HFFc6 (cell line): ENCODE results near the gene WNK3. TPM values are rescaled to one million over a fixed set of nuclear protein-coding genes. Genes with fewer than 3 reads are reported as not detected.

Source experiments
- DNase-seq: peaks from one replicate; pipeline ENCODE4 v3.0.0-alpha.2; 2018
- H3K27ac Mint-ChIP-seq: 2 replicates; pipeline ENCODE4 v1.8.0; 2020; ENCODE audit warnings: mild to moderate bottlenecking, mixed read lengths
- H3K27me3 Mint-ChIP-seq: 2 replicates; pipeline ENCODE4 v1.8.0; 2021; ENCODE audit warnings: mild to moderate bottlenecking, moderate library complexity, mixed read lengths; ENCODE audit not compliant: insufficient read depth
- H3K36me3 Mint-ChIP-seq: 2 replicates; pipeline ENCODE4 v1.8.0; 2021; ENCODE audit warnings: low read depth, mixed read lengths
- H3K4me1 Mint-ChIP-seq: 2 replicates; pipeline ENCODE4 v1.8.0; 2020; ENCODE audit warnings: low read depth, mixed read lengths
- H3K4me3 Mint-ChIP-seq: 2 replicates; pipeline ENCODE4 v1.8.0; 2020; ENCODE audit warnings: mild to moderate bottlenecking, moderate library complexity, mixed read lengths
- H3K9me3 Mint-ChIP-seq: 2 replicates; pipeline ENCODE4 v1.8.0; 2020; ENCODE audit warnings: mild to moderate bottlenecking, mixed read lengths
- CTCF ChIP-seq: fragments of 200-600 bp; sonication (generic); IDR thresholded peaks from 2 replicates; pipeline ENCODE4 v1.5.0; 2021; ENCODE audit warnings: antibody characterized with exemption, mild to moderate bottlenecking
- total RNA-seq, 6 experiments: library from RNA; stranded (reverse); fragmentation: NEBNext Ultra II Directional; extraction: Animal tissue kit (Norgen Biotek cat#: 25700); gene quantifications; 2 replicates in 1 of 6; 3 replicates in 5 of 6; pipeline ENCODE4 v1.2.3, GENCODE V29; 2021

WNK3 gene
- total RNA-seq, 6 experiments from 2014 or later: not detected

DNA sequence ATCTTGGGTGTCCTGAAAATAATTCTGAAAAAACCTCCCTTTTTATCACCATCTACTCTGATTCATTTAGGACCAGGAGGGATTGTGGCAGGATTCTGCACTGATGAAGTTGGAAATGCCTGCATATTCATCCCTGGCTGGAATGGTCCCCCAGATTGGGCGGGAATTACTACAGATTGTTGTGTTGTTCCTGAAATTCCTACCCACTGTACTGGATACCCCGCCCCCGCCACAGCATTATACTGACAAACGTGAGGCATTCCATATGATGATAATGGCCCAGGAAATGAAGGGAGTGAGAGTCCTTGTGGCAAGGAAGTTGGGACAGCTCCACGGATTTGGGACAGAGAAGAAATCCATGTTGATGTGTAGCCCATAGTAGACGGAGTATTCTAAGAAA lies 159.6 kb downstream of the WNK3 start:
- DNase-seq: no peak
- H3K36me3 Mint-ChIP-seq: no peaks in the 10 kb centered on the region
- H3K4me3 Mint-ChIP-seq: no peak overlapping the region
- H3K27me3 Mint-ChIP-seq: peaks cover 2% of the 10 kb centered on the region; the same call in 1 of the 2 replicates
- no peaks in the 10 kb centered on the region for H3K4me1 Mint-ChIP-seq
- TF ChIP-seq CTCF: no peak
- no peak overlapping the region for H3K27ac Mint-ChIP-seq
- H3K9me3 Mint-ChIP-seq: no peaks in the 10 kb centered on the region

- Mint-ChIP-seq H3K4me3 (no peak overlapping the region), H3K9me3 (no peaks in the 10 kb centered on the region), H3K27me3 (peaks cover 2% of the 10 kb centered on the region; the same call in 1 of the 2 replicates), H3K4me1 (no peaks in the 10 kb centered on the region), H3K27ac (no peak overlapping the region), H3K36me3 (no peaks in the 10 kb centered on the region)
- no peak for DNase-seq
- no peak for TF ChIP-seq CTCF
Measured at GRCh38 chrX:54194982-54195588, 162.8 kb downstream of the WNK3 start.

GRCh38 chrX:54193085-54193821 lies 164.6 kb downstream of the WNK3 start:
- peaks cover 2% of the 10 kb centered on the region; the same call in 1 of the 2 replicates for H3K27me3 Mint-ChIP-seq
- no peak for TF ChIP-seq CTCF
- H3K36me3 Mint-ChIP-seq: no peaks in the 10 kb centered on the region
- no peak for DNase-seq
- H3K9me3 Mint-ChIP-seq: no peaks in the 10 kb centered on the region
- H3K27ac Mint-ChIP-seq: no peak overlapping the region
- H3K4me3 Mint-ChIP-seq: no peak overlapping the region
- H3K4me1 Mint-ChIP-seq: no peaks in the 10 kb centered on the region

GRCh38 chrX:54184474-54184873 lies 173.4 kb downstream of the WNK3 start:
- H3K27ac Mint-ChIP-seq: no peak overlapping the region
- no peak for TF ChIP-seq CTCF
- H3K9me3 Mint-ChIP-seq: no peaks in the 10 kb centered on the region
- no peaks in the 10 kb centered on the region; the same call in 1 of the 2 replicates for H3K36me3 Mint-ChIP-seq
- DNase-seq: no peak
- H3K4me1 Mint-ChIP-seq: peaks cover 32% of the 10 kb centered on the region
- H3K4me3 Mint-ChIP-seq: no peak overlapping the region
- H3K27me3 Mint-ChIP-seq: peaks cover 2% of the 10 kb centered on the region; the same call in 1 of the 2 replicates

- H3K27ac Mint-ChIP-seq: peak within 1 kb of the TSS; percentile 77
- peaks cover 45% of the 10 kb centered on the region for H3K4me1 Mint-ChIP-seq
- peaks cover 2% of the 10 kb centered on the region; the same call in 1 of the 2 replicates for H3K27me3 Mint-ChIP-seq
- peak; percentile 43 for DNase-seq
- H3K4me3 Mint-ChIP-seq: peak within 1 kb of the TSS; percentile 88
- no peaks in the 10 kb centered on the region for H3K9me3 Mint-ChIP-seq
- TF ChIP-seq CTCF: no peak; the same call in 1 of the 2 replicates
- H3K36me3 Mint-ChIP-seq: peaks cover 4% of the 10 kb centered on the region; the same call in 1 of the 2 replicates
Measured at GRCh38 chrX:54182864-54183613, 174.8 kb downstream of the WNK3 start, which contains the start of gene FAM120C. Gene FAM120C (minus strand): TSS chrX:54183254. CDS start chrX:54183198, 56 bp downstream.
